ENCODE results near the gene TEX26.

GRCh38 chr13:30916991-30917390, 15.5 kb upstream of the TEX26 start:
- TF ChIP-seq POLR2A (IDR thresholded peaks at IDR 0.05) (no peak), CTCF (IDR thresholded peaks at IDR 0.05) (no peak)
